K562 (cell line): ENCODE measurements around the gene ARHGEF12. TPM values are rescaled to one million over a fixed set of nuclear protein-coding genes. Genes with fewer than 3 reads are reported as not detected.

Experiments used
- CREB3L1 ChIP-seq: fragments of 450-650 bp; IDR thresholded peaks from 2 replicates; pipeline ENCODE4 v1.6.1; 2014; ENCODE audit warnings: low read depth, mild to moderate bottlenecking, moderate library complexity, borderline replicate concordance
- EHMT2 ChIP-seq: fragments of 450-650 bp; IDR thresholded peaks from 2 replicates; pipeline ENCODE4 v1.6.1; 2018; ENCODE audit warnings: antibody characterized with exemption
- HMGN3 ChIP-seq: IDR thresholded peaks from 2 replicates; pipeline ENCODE4 v1.6.1; 2011; ENCODE audit warnings: borderline replicate concordance, low read depth, mild to moderate bottlenecking, mixed read lengths, low read length; ENCODE audit not compliant: insufficient read length; ENCODE audit errors: extremely low read depth
- PRDM10 ChIP-seq: fragments of 450-650 bp; IDR thresholded peaks from 2 replicates; pipeline ENCODE4 v1.6.1; 2018; ENCODE audit not compliant: partially characterized antibody
- SMARCA4 ChIP-seq: fragments of 450-650 bp; IDR thresholded peaks from 2 replicates; pipeline ENCODE4 v1.6.1; 2016
- polyA plus RNA-seq, 8 experiments: library from polyadenylated mRNA; depleted of rRNA in 4 of 8; stranded (reverse) in 5 of 8; unstranded in 3 of 8; fragments of >200 nt; fragmentation: Nextera tagmentation in 2 of 8; fragmentation: Illumina TruSeq in 1 of 8; extraction: Ambion mirVana in 2 of 8; extraction: Trizol in 1 of 8; gene quantifications; 2 replicates each; pipeline versions ENCODE4 v1.2.1 to v1.2.3, GENCODE V29; 2011 to 2014; ENCODE audit warnings: inconsistent platforms in 1 of 8, missing spikeins in 1 of 8
- total RNA-seq, 7 experiments: library from RNA; depleted of rRNA in 6 of 7; stranded (reverse); fragments of >200 nt in 6 of 7; fragmentation: Illumina TruSeq in 2 of 7; extraction: Trizol in 2 of 7; gene quantifications; 2 replicates each; pipeline versions ENCODE4 v1.2.1 to v1.2.3, GENCODE V29; 2011 to 2021; ENCODE audit warnings: low replicate concordance in 1 of 7
- TF ChIP-seq, protein P1 (sequence below), 3 experiments: fragments of 200-800 bp in 1 of 3; sonication (Bioruptor generic) in 1 of 3; sonication (generic) in 1 of 3; formaldehyde crosslinking in 1 of 3; IDR thresholded peaks; 2 replicates each; pipeline versions ENCODE4 v1.6.1 to v1.8.0; 2016 to 2022; ENCODE audit warnings: mild to moderate bottlenecking in 2 of 3, missing compliant biosample characterization in 2 of 3, missing genetic modification characterization in 2 of 3, missing genetic modification reagents in 1 of 3

ARHGEF12 gene
- total and polyA plus RNA-seq, 9 of the 15 experiments (the other 6 are each of a cell fraction or from before 2014, with no cell fraction given) = 3.5 to 51.7 (median 29.5) TPM

GRCh38 chr11:120330045-120330444, 6.2 kb upstream of the ARHGEF12 start (continued):
- TF ChIP-seq HMGN3 (no peak), PRDM10 (peak; percentile 52), CREB3L1 (no peak), EHMT2 (no peak), SMARCA4 (no peak)
- TF ChIP-seq, protein P1, sequence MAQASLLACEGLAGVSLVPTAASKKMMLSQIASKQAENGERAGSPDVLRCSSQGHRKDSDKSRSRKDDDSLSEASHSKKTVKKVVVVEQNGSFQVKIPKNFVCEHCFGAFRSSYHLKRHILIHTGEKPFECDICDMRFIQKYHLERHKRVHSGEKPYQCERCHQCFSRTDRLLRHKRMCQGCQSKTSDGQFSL (CRISPR knock-in tag; IDR thresholded peaks at IDR 0.05) = no peak
- TF ChIP-seq, protein P1 (tag; IDR thresholded peaks at IDR 0.05) = no peak
